ENCODE data around the gene C8A.

The C8A gene

DNA sequence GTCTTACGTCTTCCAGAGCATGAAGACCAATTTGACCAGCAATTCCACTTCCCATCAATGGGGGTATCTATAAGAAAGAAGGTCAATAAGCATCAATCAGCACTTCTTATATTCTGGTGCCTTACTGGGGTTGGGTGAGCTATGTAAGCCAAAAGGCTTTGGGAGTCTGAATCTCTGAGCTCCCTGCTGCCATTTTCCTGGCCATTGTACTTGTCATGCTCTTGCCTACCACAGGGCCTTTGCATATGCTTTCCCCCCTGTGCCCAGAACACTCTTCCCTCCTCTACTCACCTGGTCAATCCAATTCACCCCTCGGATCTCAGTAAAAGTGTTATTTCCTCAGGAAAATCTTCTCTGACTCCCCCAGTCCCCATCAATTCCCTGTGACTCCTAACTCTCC is 74.9 kb downstream of the C8A start:
- DNase-seq, result no peak

DNA sequence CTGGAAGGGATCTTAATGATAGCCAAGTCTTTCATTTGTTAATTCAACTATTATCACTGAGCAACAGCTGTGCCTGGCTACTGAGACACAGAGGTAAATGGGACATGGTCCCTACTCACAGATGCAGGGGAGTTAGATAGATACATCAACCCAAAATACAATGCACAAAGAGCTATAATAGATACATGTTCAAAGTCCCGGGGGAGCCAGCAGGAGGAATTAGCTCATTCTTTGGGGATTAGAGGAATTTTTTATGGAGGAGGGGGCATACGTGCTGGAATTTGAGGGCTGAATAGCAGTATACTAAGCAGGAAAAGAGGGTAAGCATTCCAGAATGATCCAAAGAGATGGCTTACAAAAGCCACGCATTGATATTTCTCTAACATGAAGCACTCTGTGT is 76.6 kb downstream of the C8A start:
- DNase-seq, result no peak

DNA sequence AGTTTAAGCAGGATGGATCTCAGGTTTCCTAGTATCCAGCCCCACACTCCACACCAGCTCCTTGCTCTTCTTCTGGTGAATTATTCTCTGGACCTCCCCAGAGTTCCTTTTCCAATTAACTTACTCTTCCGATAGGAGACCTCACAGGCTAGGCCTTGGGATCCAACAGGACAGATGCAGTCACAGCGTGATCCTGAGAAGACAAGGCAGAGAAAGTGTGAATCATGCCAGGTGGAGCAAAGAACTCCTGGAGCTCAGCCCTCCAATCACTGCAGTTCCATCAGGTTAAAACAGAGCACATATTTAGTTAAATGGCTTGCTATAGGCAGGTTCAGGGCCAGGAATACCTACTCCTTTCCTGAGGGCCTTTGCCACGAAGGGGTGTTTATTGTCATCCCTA is 77.1 kb downstream of the C8A start:
- no peak for DNase-seq

DNA sequence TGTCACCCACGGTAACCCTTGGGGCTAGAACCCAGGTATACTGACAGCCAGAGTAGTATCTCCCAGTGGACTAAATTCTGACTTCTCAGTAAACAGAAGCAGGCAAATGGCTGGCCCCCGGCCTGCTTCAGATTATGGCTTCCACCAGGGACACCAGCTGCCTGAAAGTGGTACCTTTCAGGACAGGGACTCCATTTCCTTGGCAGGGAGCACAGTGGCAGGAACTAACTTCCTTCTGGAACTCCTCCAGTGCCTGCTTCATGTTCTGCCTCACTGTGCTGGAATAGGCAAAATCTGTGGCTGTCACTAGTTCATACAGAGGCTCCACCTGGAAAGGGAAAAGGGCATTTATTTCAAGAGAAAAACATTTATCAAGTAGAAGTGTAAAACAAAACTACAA is 78.6 kb downstream of the C8A start:
- no peak for DNase-seq

DNA sequence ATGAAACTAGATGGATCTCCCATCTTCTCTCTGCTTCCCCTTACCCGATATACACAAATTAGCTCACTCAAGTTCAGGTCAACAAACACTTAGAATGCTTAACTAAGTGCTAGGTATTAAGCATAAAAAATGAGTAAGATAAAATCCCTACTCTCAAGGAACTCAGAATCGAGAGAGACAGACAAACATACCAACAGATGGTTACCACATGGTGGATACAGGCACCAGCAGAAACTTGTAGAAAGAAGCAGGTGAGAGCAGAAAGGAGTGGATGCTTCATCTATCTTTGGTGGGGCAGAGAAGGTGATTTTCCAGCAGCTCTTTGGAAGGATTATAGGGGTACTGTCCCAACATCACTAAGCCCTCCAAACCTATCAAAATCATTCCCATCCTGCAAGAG is 79.0 kb downstream of the C8A start:
- DNase-seq, result no peak

DNA sequence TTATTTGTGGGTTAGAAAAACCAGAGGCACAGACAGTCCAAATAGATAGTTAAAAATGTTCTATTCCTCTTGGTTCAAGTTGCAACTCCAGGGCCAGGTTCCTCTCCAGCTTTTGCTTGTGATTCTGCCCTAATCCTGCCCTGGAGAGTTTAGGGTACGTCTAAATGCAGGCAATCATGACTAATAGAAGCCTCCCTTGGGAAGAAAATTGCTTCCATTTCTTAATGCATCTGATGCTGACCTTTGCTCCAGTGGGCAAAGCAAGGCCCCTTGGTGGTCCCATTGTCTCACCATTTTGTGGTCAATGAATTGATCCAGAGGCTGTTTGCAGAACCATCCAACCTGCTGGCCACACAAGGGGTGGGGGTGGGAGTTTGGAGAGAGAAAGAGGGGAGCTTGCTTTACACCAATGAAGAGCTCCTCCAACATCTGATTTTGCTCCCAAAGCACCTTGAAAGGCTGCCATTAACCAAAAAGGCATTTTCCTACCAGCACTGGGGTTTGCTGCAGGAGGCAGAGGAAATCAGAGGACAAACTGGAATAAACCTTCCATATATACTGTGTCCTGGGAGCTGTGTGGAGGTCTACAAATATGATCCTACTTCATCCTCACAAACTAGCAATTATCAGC is 79.9 kb downstream of the C8A start:
- peak; percentile 55 for DNase-seq

DNA sequence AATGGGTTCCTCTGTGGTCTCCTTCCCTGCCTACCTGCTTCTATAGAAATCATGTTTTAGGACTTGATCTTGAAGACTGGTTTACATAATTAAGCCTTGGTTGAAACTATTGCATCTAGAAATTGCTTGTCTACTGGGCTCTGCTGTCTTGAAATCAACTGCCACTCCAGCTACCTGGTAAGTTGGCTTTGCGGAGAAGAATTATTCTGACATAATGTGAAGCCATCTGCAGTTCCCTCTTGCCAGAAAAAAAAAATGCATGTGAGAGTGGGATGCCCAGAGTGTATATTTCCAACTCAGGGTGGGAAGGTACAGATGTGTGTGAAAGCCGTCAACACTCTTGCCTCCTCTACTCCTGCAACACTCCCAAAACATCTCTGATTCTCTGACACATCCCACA is 84.0 kb downstream of the C8A start:
- no peak for DNase-seq

DNA sequence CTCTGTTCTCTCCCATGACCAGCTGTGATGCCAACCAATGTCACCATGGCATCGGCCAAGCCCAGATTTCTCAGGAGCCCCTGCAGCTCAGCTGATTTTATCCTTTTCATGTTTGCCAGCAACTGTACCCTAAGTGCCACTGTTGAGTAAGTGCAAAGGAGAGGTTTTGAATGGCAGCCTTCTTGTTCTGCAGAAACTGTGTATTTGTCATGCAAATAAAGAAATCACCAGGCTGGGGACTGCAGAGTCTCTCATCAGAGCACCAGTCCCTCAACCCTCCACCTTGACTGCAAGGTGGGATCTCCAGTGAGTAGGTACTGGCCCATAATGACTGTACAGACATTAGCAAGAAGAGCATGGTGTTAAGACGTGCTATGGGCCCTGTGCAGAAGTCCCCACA is 84.6 kb downstream of the C8A start:
- no peak for DNase-seq

DNA sequence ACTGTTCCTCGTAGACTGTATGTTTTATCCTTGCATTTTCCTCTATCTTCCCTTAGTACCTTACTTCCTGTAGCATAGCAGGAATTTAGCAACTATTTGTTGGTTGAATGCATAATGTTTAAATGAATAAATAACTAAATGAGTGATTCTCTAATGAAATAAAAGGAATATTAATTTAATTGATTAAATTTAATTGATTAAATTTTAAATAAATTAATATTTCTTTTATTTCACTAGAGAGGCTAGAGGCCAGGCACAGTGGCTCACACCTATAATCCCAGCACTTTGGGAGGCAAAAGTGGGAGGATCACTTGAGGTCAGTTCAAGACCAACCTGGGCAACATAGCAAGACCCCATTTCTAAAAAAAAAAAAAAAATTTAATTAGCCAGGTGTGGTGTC is 85.4 kb downstream of the C8A start:
- DNase-seq, result no peak

DNA sequence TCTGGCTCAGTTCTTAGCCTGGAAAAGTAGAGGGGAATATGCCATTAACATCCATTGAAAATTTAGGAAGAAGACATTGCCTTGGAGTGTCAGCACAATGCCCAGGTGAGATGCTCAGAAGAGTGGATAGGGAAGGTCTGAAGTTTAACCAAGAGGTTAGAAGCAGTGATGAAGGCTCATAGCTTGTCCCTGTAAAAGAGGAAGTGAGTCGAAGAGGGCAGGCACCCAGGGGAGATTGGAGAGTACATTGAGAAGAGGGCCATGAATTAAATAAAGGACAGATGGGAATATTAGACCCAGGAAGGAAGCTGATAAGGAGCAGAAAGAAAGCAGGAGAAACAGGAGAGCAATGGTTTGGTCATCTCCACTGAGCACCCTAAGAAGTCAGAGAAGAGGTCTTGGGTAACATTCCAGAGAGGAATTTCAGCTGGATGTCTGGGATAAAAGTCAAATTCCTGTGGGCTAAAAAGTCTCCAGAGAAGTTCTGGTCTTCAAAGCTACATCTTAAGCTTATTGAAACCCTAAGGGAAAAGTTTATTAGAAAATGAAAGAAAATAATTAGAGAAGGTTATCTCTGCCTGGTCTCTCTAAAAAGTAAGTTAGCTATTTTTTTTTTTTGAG is 93.9 kb downstream of the C8A start:
- no peak for DNase-seq

DNA sequence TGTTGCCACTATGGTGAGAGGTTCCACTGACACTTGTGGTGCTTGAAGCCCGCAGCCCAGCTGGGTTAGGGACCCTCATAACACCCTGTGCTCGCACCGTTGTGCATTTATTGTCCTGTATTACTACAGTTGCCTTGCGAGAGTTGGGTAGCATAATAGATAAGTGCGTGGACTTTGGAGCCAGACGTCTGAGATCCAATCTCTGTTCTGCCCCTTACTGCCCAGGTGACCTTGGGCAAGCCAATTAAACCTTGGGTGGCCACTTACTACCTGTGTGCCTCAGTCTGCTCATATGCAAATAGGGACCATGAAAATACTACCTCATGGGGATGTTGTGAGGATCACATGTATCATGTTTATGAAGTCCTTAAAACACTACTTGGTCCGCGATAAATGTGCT is 97.9 kb downstream of the C8A start:
- no peak for DNase-seq

DNA sequence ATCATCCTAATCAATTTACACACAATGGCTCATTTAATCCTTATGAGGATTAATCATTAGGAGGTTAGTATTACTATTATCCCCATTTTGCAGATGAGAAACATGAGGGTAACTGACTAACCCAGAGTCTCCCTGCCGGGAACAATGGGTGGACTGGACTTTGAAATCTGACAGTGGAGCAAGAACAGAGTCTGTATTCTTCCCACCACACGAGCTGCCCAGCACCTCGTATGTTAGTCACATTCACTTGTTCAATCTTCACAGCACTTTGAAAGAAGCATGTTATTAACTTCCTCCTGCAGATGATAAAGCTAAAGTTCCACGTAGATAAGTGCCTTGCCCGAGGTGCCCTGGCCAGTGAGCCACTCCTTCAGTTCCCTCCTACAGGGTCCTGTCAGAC is 98.8 kb downstream of the C8A start:
- no peak for DNase-seq

DNA sequence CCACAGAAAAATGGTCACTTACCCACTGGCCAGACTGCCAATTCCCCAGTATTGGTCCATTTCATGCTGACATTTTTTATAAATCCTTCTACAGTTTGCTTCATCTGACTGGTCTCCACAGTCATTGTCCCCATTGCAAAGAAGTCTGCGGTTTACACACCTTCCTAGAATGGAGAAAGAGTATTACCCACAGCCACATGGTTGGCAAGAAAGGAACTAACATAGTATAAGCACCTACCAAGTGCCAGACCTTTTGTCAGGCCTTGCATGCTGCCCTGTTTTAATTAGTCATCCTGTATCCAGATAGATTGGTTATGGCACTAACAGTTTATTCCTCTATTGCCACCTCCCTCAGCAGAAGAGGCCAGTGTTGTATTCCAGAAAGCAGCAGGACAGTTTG is 100.1 kb downstream of the C8A start:
- DNase-seq, result no peak

DNA sequence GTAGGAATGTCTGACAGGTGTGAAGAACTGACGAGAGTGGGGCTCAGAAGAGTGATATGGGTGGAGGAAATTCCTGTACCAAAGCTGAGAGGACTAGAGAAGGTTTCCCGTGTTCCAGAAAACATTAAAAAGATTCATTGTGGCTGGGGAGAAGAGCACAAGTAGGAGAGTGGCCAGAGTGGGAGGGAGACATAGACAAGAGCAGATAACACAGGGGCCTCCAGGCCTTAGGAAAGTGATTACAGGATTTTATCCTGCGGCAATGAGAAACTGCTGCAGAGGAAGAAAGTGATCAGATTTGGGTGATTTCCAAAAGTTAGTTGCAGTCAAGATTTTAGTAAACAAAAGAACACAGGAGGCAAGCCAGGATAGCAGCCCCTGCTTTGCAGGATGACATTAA is 103.3 kb downstream of the C8A start:
- DNase-seq, result no peak

DNA sequence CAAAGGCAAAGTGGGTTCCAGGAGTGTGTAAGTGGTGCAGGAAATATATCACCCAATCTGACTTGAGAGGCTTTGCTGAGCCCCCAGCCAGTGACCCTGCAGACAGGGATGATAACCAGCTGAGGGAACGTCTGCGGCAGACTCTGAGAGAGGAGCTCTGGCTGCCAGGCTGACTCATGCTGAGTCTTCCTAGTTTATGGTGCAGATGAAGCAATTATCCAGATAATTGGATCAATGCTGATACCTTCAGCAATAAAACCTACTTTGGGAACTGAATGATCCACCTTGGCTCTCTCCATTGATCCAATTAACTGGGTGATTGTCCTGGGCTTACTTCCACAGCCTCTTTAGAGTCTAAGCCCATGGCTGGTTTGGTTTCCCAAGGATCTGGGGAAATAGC is 103.9 kb downstream of the C8A start:
- no peak for DNase-seq

DNA sequence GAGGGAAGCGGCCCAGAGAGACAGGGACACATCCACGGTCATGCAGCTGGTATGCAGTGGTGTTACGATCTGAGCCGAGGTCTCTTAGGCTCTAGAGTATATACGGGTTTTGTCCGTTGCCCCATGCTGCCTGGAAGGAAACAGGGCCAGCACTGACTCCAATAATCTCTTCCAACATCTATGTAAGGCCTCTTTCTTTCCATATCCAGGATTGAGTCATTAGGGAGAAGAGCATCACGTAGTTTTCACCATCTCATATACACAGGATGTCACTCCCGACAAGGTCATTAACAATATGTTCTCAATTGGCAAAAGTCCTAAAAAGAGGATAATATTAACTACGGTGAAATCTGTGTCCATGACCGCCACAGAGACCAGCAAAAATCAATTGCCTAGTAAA is 106.8 kb downstream of the C8A start:
- DNase-seq, result no peak

DNA sequence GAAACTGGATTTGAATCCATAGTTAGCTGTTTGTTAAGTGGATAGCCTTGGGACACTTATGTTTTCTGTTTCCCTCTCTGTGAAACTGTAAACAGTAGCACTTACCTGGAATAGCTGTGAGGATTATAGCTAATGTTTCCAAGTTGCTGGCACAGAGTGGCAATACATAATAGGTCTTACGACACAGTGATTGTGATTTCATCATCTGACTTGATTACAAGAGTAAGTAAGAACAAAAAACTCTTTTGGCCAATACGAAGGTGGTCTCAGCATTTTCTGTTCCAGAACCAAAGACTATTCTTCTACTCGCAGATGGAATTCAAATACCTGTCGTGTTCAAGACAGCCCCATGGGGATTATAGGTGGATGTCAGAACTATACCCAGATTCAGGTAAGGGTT is 109.1 kb downstream of the C8A start:
- DNase-seq, result no peak

DNA sequence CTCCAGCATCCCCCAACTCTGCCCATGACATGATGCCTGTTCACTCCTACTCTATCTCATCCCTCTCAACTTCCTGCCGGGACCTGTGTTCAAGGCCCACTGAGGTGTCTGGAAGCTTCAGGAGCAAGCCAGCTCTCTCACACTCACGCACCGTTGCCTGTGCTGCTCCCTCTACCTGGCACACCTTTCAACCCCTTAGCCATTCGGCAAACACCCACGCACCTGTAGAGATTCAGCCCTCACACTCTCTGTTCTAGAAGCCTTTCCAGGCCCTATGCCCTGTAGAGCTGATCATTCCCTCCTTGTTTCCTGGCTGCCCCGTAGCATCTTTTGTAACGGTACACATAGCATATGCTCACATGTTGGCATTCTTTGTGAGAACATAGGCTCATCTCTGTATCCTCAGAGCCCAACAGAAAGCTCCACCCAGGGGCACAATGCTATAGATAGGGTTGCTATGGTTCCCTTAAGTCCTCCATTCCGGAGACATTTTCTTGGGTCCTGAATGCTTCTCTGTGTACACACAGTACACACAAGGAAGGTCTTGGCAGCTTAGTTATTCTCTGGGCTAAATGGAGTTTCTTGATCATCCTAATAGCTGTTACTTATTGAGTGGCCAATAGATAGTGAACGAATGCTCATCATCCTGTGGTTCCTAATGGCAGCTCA is 109.9 kb downstream of the C8A start:
- no peak for DNase-seq

DNA sequence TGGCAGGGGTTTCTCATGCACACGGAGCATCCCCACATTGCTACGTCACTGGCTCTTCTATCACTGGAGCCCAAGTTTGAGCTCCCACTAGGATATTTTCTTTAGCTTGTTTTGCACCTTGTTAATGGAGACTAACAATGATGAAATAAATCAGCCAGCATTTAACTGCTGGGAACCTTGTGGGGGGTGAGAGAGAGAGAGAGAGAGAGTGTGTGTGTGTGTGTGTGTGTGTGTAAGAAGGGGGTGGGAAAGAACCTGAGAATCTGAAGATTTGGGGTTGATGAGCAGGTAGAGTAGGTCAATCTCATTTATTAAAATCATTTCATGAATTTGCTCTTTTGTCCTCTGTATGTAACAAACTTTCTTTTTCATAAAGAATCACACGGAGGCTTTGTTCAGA is 110.6 kb downstream of the C8A start:
- DNase-seq, result no peak

DNA sequence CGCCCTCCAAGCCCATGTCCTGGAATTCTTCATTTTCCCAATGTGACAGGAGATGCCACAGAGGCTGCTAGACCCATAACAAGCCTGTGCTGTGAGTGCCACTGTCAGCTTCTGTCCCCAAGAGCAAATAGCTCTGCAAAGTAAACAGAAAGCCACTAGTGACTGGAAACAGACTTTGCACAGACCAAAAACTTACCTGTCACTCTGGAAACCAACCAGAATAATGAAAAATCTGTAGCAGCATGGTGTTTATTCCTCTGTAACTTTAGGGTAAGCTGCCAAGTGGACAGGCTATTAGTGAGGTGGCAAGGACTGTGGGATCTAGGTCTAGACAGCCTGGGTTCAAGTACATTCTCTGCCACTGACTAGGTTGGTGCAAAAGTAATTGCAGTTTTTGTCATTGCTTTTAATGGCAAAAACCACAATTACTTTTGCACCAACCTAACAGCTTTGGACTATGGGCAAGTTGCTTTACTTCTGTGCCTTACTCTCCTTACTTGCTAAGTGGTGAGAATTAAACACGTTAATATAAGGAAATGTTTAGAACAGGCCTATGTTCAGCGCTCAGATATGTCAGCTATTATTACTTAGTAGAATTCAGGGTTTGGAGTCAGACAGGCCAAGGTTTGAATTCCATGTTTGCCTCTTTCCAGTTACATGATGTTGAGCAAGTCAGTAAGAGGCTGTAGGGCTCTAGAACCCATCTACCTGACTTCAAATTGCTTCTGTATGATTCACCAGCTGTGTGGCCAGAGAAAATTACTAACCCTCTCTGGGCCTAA is 111.5 kb downstream of the C8A start, which contains the start of gene C8B:
Gene C8B, minus strand, starts transcription at position 100 of the 782 bp plus-strand sequence. Its CDS starts 67 bp downstream, at position 33.
- DNase-seq, result no peak

DNA sequence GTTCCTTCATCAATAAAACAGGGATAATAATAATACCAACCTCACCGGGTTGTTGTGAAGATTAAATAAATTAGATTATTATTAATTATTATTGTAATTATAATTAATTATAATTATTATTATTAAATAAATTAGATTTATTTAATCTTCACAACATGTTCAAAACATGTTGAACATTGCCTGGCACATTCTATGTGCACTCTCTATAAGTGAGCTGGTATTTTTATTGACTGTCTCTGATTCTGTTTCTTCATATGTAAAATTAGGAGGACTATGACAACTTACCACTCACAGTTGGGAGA is 112.1 kb downstream of the C8A start:
- no peak for DNase-seq

DNA sequence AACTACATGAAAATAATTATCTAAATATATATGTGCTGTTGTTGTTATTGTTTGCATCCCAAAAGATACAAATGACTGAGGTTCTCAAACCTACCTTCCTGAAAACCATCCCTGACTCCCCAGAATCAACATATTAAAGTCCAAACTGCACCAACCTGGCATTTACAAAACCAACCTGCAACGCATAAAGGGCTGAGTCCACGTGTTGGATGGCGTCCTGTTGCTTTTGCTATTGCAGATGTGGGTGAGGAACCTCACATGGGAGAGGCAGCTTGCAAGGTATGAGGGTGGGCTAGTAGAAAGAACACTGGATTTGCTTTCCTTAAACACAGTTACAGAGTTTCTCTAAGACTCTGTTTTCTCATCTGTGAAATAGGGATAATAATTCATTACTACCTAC is 112.8 kb downstream of the C8A start:
- DNase-seq, result no peak
